ENCODE data around the gene NUMBL. TPM values are rescaled to one million over a fixed set of nuclear protein-coding genes. Genes with fewer than 3 reads are reported as not detected.

NUMBL gene
- total and polyA plus RNA-seq, 11 donors = 7.3 to 29.1 (median 10.6) TPM

GRCh38 chr19:40616178-40616577 lies 74.3 kb downstream of the NUMBL start:
- DNase-seq = no peak
- peak overlapping the region in 2 of 12 donors; percentile 89 to 96 for H3K27ac ChIP-seq
- peaks cover 0 to 36% (median 12%) of the 10 kb centered on the region in 12 donors for H3K4me1 ChIP-seq
- peaks cover 0 to 84% (median 28%) of the 10 kb centered on the region in 9 donors for H3K36me3 ChIP-seq
- H3K4me3 ChIP-seq = no peak overlapping the region
- intact Hi-C loops (cut with DNase I) = no loop called here
- no peak for ATAC-seq
- no peaks in the 10 kb centered on the region for H3K9me3 ChIP-seq
- H3K27me3 ChIP-seq = no peaks in the 10 kb centered on the region
- 75 to 96% (median 88%) methylated on average over 5 of the region's 5 CpGs for WGBS, 4 donors
- TF ChIP-seq CTCF (IDR thresholded peaks at IDR 0.05) (no peak), POLR2A (IDR thresholded peaks at IDR 0.05) (no peak)

Other genes with a start within 250 kb of the NUMBL start
- gene SERTAD3, start 246.3 kb downstream of the NUMBL start, total RNA-seq = 10 to 100 TPM; 17.6 to 38.7 (median 26.0) TPM
- gene SERTAD3, start 246.3 kb downstream of the NUMBL start, polyA plus RNA-seq = 10 to 100 TPM; 23.2 to 36.9 TPM
- gene BLVRB, start 224.9 kb downstream of the NUMBL start, total RNA-seq = 100 to 1,000 TPM in 5 of 9 donors, 10 to 100 TPM in 4; 76.3 to 330 (median 100) TPM
- gene BLVRB, start 224.9 kb downstream of the NUMBL start, polyA plus RNA-seq = 100 to 1,000 TPM; 115 to 164 TPM
- gene SPTBN4, start 223.7 kb downstream of the NUMBL start, total RNA-seq = 1 to 10 TPM; 1.9 to 8.7 (median 4.2) TPM
- gene SPTBN4, start 223.7 kb downstream of the NUMBL start, polyA plus RNA-seq = 1 to 10 TPM; 2.3 to 5.4 TPM
- gene SHKBP1, start 113.8 kb downstream of the NUMBL start, total RNA-seq = 10 to 100 TPM; 16.4 to 52.8 (median 18.4) TPM
- gene SHKBP1, start 113.8 kb downstream of the NUMBL start, polyA plus RNA-seq = 10 to 100 TPM; 23.2 to 37.0 TPM
- 100 to 1,000 TPM; 101 to 319 (median 212) TPM for gene LTBP4, start 89.3 kb downstream of the NUMBL start, total RNA-seq
- gene LTBP4, start 89.3 kb downstream of the NUMBL start, polyA plus RNA-seq = 100 to 1,000 TPM in 1 of 2 donors, 10 to 100 TPM in 1; 95.0 to 121 TPM
- 10 to 100 TPM; 18.2 to 49.7 (median 27.8) TPM for gene COQ8B, start 26.2 kb upstream of the NUMBL start, total RNA-seq
- gene COQ8B, start 26.2 kb upstream of the NUMBL start, polyA plus RNA-seq = 10 to 100 TPM; 25.1 to 38.3 TPM
- 10 to 100 TPM in 3 of 9 donors, 1 to 10 TPM in 6; 6.9 to 27.3 (median 8.9) TPM for gene ITPKC, start 26.5 kb upstream of the NUMBL start, total RNA-seq
- gene ITPKC, start 26.5 kb upstream of the NUMBL start, polyA plus RNA-seq = 10 to 100 TPM; 13.0 to 22.7 TPM
- 10 to 100 TPM in 3 of 9 donors, 1 to 10 TPM in 6; 4.2 to 11.1 (median 8.6) TPM for gene ACTMAP, start 59.8 kb upstream of the NUMBL start, total RNA-seq
- gene ACTMAP, start 59.8 kb upstream of the NUMBL start, polyA plus RNA-seq = 1 to 10 TPM; 4.5 to 7.7 TPM
- gene SNRPA, start 60.6 kb upstream of the NUMBL start, total RNA-seq = 10 to 100 TPM; 22.5 to 50.2 (median 31.6) TPM
- 10 to 100 TPM; 23.5 to 32.3 TPM for gene SNRPA, start 60.6 kb upstream of the NUMBL start, polyA plus RNA-seq
- 1 to 10 TPM in 2 of 9 donors, under 1 TPM in 2, not detected in 5; 0.72 to 3.0 (median 0.99) TPM for gene MIA, start 84.9 kb upstream of the NUMBL start, total RNA-seq
- gene MIA, start 84.9 kb upstream of the NUMBL start, polyA plus RNA-seq = 1 to 10 TPM in 1 of 2 donors, under 1 TPM in 1; 0.99 to 1.0 TPM
- 10 to 100 TPM; 12.3 to 31.3 (median 15.0) TPM for gene RAB4B, start 87.6 kb upstream of the NUMBL start, total RNA-seq
- 10 to 100 TPM; 23.7 to 50.1 TPM for gene RAB4B, start 87.6 kb upstream of the NUMBL start, polyA plus RNA-seq
- gene EGLN2, start 108.5 kb upstream of the NUMBL start, total RNA-seq = 10 to 100 TPM; 38.1 to 85.1 (median 49.2) TPM
- 10 to 100 TPM; 53.5 to 91.8 TPM for gene EGLN2, start 108.5 kb upstream of the NUMBL start, polyA plus RNA-seq
- gene CYP2A6, start 159.8 kb upstream of the NUMBL start, total RNA-seq = under 1 TPM in 1 of 9 donors, not detected in 8; 0.16 TPM
- not detected for gene CYP2A6, start 159.8 kb upstream of the NUMBL start, polyA plus RNA-seq
- not detected for gene CYP2A7, start 191.6 kb upstream of the NUMBL start, total RNA-seq
- gene CYP2A7, start 191.6 kb upstream of the NUMBL start, polyA plus RNA-seq = not detected

Measured in heart left ventricle (tissue), 16 donors.